Esophagus squamous epithelium (tissue), 4 donors: Measurements from ENCODE around the gene PPM1L.

ENCODE experiments used
- CTCF ChIP-seq, 6 experiments: fragments of 450-650 bp in 4 of 6; fragments of 200-600 bp in 2 of 6; sonication (generic) in 2 of 6; IDR thresholded peaks; one replicate each; pipeline ENCODE4 v1.5.1; 2016 to 2019; ENCODE audit warnings: antibody characterized with exemption in 6 of 6, mild to moderate bottlenecking in 4 of 6, moderate library complexity in 4 of 6
- POLR2A ChIP-seq, 4 donors: fragments of 450-650 bp; IDR thresholded peaks; one replicate each; pipeline ENCODE4 v1.6.1; 2017; ENCODE audit warnings: antibody characterized with exemption in 4 of 4, mild to moderate bottlenecking in 4 of 4, moderate library complexity in 3 of 4

- TF ChIP-seq CTCF (IDR thresholded peaks at IDR 0.05) (no peak), POLR2A (IDR thresholded peaks at IDR 0.05) (no peak)
Observed at GRCh38 chr3:160856450-160856849, 100.4 kb downstream of the PPM1L start.
